Measurements from ENCODE around the gene CXCR2.

- TF ChIP-seq RFX5 (IDR thresholded peaks at IDR 0.05; ENCODE audit: borderline replicate concordance, low read depth, low read length), result no peak
- TF ChIP-seq, protein P1, sequence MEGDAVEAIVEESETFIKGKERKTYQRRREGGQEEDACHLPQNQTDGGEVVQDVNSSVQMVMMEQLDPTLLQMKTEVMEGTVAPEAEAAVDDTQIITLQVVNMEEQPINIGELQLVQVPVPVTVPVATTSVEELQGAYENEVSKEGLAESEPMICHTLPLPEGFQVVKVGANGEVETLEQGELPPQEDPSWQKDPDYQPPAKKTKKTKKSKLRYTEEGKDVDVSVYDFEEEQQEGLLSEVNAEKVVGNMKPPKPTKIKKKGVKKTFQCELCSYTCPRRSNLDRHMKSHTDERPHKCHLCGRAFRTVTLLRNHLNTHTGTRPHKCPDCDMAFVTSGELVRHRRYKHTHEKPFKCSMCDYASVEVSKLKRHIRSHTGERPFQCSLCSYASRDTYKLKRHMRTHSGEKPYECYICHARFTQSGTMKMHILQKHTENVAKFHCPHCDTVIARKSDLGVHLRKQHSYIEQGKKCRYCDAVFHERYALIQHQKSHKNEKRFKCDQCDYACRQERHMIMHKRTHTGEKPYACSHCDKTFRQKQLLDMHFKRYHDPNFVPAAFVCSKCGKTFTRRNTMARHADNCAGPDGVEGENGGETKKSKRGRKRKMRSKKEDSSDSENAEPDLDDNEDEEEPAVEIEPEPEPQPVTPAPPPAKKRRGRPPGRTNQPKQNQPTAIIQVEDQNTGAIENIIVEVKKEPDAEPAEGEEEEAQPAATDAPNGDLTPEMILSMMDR (IDR thresholded peaks at IDR 0.05; ENCODE audit: control extremely low read depth in 1 of 3, insufficient read depth in 1 of 3, low read depth in 1 of 3, low read length in 3 of 3), result no peak
- TF ChIP-seq ATF3 (IDR thresholded peaks at IDR 0.05; ENCODE audit: insufficient read depth, low read depth, low read length), result no peak
- TF ChIP-seq BACH1 (IDR thresholded peaks at IDR 0.05; ENCODE audit: low read length), result no peak
- TF ChIP-seq RAD21 (IDR thresholded peaks at IDR 0.05 in 1 of 2, conservative IDR thresholded peaks at IDR 0.05 in 1 of 2; ENCODE audit: low read depth in 2 of 2, low read length in 2 of 2), result no peak
- TF ChIP-seq EP300 (IDR thresholded peaks at IDR 0.05; ENCODE audit: borderline replicate concordance in 1 of 2, low read depth in 2 of 2, low read length in 2 of 2), result no peak
- no peak for TF ChIP-seq EZH2 (IDR thresholded peaks at IDR 0.05; ENCODE audit: low read depth, low read length, severe bottlenecking)
- TF ChIP-seq, protein P2, sequence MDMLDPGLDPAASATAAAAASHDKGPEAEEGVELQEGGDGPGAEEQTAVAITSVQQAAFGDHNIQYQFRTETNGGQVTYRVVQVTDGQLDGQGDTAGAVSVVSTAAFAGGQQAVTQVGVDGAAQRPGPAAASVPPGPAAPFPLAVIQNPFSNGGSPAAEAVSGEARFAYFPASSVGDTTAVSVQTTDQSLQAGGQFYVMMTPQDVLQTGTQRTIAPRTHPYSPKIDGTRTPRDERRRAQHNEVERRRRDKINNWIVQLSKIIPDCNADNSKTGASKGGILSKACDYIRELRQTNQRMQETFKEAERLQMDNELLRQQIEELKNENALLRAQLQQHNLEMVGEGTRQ (IDR thresholded peaks at IDR 0.05; ENCODE audit: low read length), result no peak
- no peak for TF ChIP-seq SRF (IDR thresholded peaks at IDR 0.05; ENCODE audit: low read depth, low read length)
- TF ChIP-seq POLR2A (IDR thresholded peaks at IDR 0.05; ENCODE audit: control extremely low read depth in 1 of 2, low read depth in 2 of 2, low read length in 2 of 2), result no peak
- TF ChIP-seq TCF12 (IDR thresholded peaks at IDR 0.05; ENCODE audit: low read depth, low read length), result no peak
- TF ChIP-seq CHD2 (IDR thresholded peaks at IDR 0.05; ENCODE audit: low read length), result no peak
- no peak for TF ChIP-seq BCL11A (IDR thresholded peaks at IDR 0.05; ENCODE audit: low read depth in 2 of 2, low read length in 2 of 2)
- TF ChIP-seq MAFK (IDR thresholded peaks at IDR 0.05; ENCODE audit: low read depth, low read length), result no peak
Measured at GRCh38 chr2:218145124-218145523, 19.3 kb downstream of the CXCR2 start.
